SK-N-SH treated with all-trans-retinoic acid at 6 μM for 48 hours (cell line): ENCODE measurements around the gene HMGXB4.

Experiments
- ARNTL ChIP-seq: fragments of 450-650 bp; formaldehyde crosslinking; IDR thresholded peaks from 2 replicates; pipeline ENCODE4 v1.5.0; 2020; ENCODE audit warnings: low read depth, mild to moderate bottlenecking, moderate library complexity, borderline replicate concordance
- CREB5 ChIP-seq: fragments of 250-450 bp; sonication (Bioruptor Pico); IDR thresholded peaks from 2 replicates; pipeline ENCODE4 v1.5.1; 2020; ENCODE audit warnings: low read depth, mild to moderate bottlenecking, moderate library complexity
- CSRNP3 ChIP-seq: fragments of 250-450 bp; sonication (Bioruptor Pico); IDR thresholded peaks from 2 replicates; pipeline ENCODE4 v1.5.1; 2021; ENCODE audit warnings: mild to moderate bottlenecking, moderate library complexity
- ISL1 ChIP-seq: fragments of 250-450 bp; sonication (Bioruptor Pico); IDR thresholded peaks from 2 replicates; pipeline ENCODE4 v2.1.2; 2022; ENCODE audit warnings: mild to moderate bottlenecking, moderate library complexity
- POU6F1 ChIP-seq: fragments of 250-450 bp; sonication (Bioruptor Pico); IDR thresholded peaks from 2 replicates; pipeline ENCODE4 v1.8.0; 2021; ENCODE audit warnings: low read depth, mild to moderate bottlenecking, moderate library complexity, borderline replicate concordance
- PPARA ChIP-seq: fragments of 250-450 bp; sonication (Bioruptor Pico); IDR thresholded peaks from 2 replicates; pipeline ENCODE4 v1.5.0; 2020; ENCODE audit warnings: mild to moderate bottlenecking, borderline replicate concordance
- RARB ChIP-seq: fragments of 250-450 bp; sonication (Bioruptor Pico); IDR thresholded peaks from 2 replicates; pipeline ENCODE4 v1.8.0; 2021; ENCODE audit warnings: mild to moderate bottlenecking, moderate library complexity
- SNAI2 ChIP-seq: fragments of 250-450 bp; sonication (Bioruptor Pico); IDR thresholded peaks from 2 replicates; pipeline ENCODE4 v1.5.0; 2020; ENCODE audit warnings: mild to moderate bottlenecking, moderate library complexity
- TCF4 ChIP-seq: fragments of 250-450 bp; sonication (Bioruptor Pico); IDR thresholded peaks from 2 replicates; pipeline ENCODE4 v1.8.0; 2021; ENCODE audit warnings: mild to moderate bottlenecking, moderate library complexity, borderline replicate concordance
- TSHZ2 ChIP-seq: fragments of 250-450 bp; sonication (Bioruptor Pico); IDR thresholded peaks from 2 replicates; pipeline ENCODE4 v1.5.0; 2020; ENCODE audit warnings: mild to moderate bottlenecking, moderate library complexity
- ZFP3 ChIP-seq: fragments of 250-450 bp; sonication (Bioruptor Pico); IDR thresholded peaks from 2 replicates; pipeline ENCODE4 v1.5.0; 2020; ENCODE audit warnings: mild to moderate bottlenecking, moderate library complexity
- ZFP30 ChIP-seq: fragments of 450-650 bp; formaldehyde crosslinking; IDR thresholded peaks from 2 replicates; pipeline ENCODE4 v1.5.0; 2022; ENCODE audit warnings: mild to moderate bottlenecking, moderate library complexity
- ZNF565 ChIP-seq: fragments of 450-650 bp; formaldehyde crosslinking; conservative IDR thresholded peaks from 2 replicates; pipeline ENCODE4 v1.5.0; 2020; ENCODE audit warnings: low read depth, mild to moderate bottlenecking, moderate library complexity

- no peak for TF ChIP-seq RARB (CRISPR knock-in tag)
- TF ChIP-seq POU6F1 (CRISPR knock-in tag): no peak
- TF ChIP-seq CREB5 (CRISPR knock-in tag): no peak
- TF ChIP-seq ZFP30 (CRISPR knock-in tag): no peak
- TF ChIP-seq PPARA: no peak
- no peak for TF ChIP-seq SNAI2
- TF ChIP-seq ZNF565 (CRISPR knock-in tag): no peak
- TF ChIP-seq ISL1 (CRISPR knock-in tag): no peak
- TF ChIP-seq TSHZ2 (CRISPR knock-in tag): no peak
- TF ChIP-seq ZFP3 (CRISPR knock-in tag): no peak
- no peak for TF ChIP-seq ARNTL
- TF ChIP-seq CSRNP3 (CRISPR knock-in tag): no peak
- no peak for TF ChIP-seq TCF4 (CRISPR knock-in tag)
These were observed 7.1 kb upstream of the HMGXB4 start for GRCh38 chr22:35250156-35250555.
